NCI-H748 (cell line): ENCODE measurements around the gene FAM193A.
"Not testable (repeated sequence)": the region's sequence is repeated elsewhere in the genome, so short reads cannot be mapped to it uniquely, and the experiment has no call there.

Source experiments
- DNase-seq: peaks from one replicate; lab custom pipeline; 2025; ENCODE audit not compliant: unreplicated experiment; lab: John Stamatoyannopoulos, UW

The FAM193A gene

GRCh38 chr4:2648159-2648814, 111.8 kb downstream of the FAM193A start:
- DNase-seq = no peak

GRCh38 chr4:2649604-2650114, 113.2 kb downstream of the FAM193A start:
- DNase-seq = no peak

GRCh38 chr4:2650276-2650675, 113.8 kb downstream of the FAM193A start:
- no peak for DNase-seq

- no peak for DNase-seq
Observed at GRCh38 chr4:2651546-2651945, 115.1 kb downstream of the FAM193A start.

- no peak for DNase-seq
Observed at GRCh38 chr4:2651998-2652397, 115.6 kb downstream of the FAM193A start.

GRCh38 chr4:2652415-2653160, 116.1 kb downstream of the FAM193A start:
- no peak for DNase-seq

GRCh38 chr4:2660596-2661211, 124.3 kb downstream of the FAM193A start:
- DNase-seq = no peak

- DNase-seq = no peak
Observed at GRCh38 chr4:2662598-2662997, 126.2 kb downstream of the FAM193A start.

GRCh38 chr4:2663275-2663674, 126.8 kb downstream of the FAM193A start:
- no peak for DNase-seq

GRCh38 chr4:2666722-2667247, 130.3 kb downstream of the FAM193A start:
- no peak for DNase-seq

GRCh38 chr4:2667428-2667827, 131.0 kb downstream of the FAM193A start:
- no peak for DNase-seq

GRCh38 chr4:2671267-2671895, 134.9 kb downstream of the FAM193A start:
- DNase-seq = no peak

GRCh38 chr4:2672082-2672481, 135.6 kb downstream of the FAM193A start:
- no peak for DNase-seq

- DNase-seq = no peak
Observed at GRCh38 chr4:2672700-2673099, 136.3 kb downstream of the FAM193A start.

GRCh38 chr4:2673157-2673556, 136.7 kb downstream of the FAM193A start:
- no peak for DNase-seq

- DNase-seq = not testable (repeated sequence)
Observed at GRCh38 chr4:2679762-2680161, 143.3 kb downstream of the FAM193A start.

- DNase-seq = no peak
Observed at GRCh38 chr4:2684486-2684885, 148.0 kb downstream of the FAM193A start.

GRCh38 chr4:2685541-2685940, 149.1 kb downstream of the FAM193A start:
- DNase-seq = no peak

GRCh38 chr4:2686379-2687265, 150.2 kb downstream of the FAM193A start:
- no peak for DNase-seq

- no peak for DNase-seq
Observed at GRCh38 chr4:2688281-2688680, 151.8 kb downstream of the FAM193A start.
